Esophagus muscularis mucosa (tissue), 4 donors: Measurements from ENCODE around the gene NRXN2.

Experiments
- CTCF ChIP-seq, 3 experiments: fragments of 200-600 bp in 2 of 3; fragments of 450-650 bp in 1 of 3; sonication (generic) in 2 of 3; IDR thresholded peaks; one replicate each; pipeline ENCODE4 v1.5.1; 2017 to 2019; ENCODE audit warnings: antibody characterized with exemption in 3 of 3, mild to moderate bottlenecking in 2 of 3, moderate library complexity in 1 of 3
- EP300 ChIP-seq: sonication (generic); formaldehyde crosslinking; IDR thresholded peaks from one replicate; pipeline ENCODE4 v1.6.1; 2017; ENCODE audit warnings: antibody characterized with exemption
- POLR2A ChIP-seq: fragments of 450-650 bp; IDR thresholded peaks from one replicate; pipeline ENCODE4 v1.6.1; 2017; ENCODE audit warnings: antibody characterized with exemption, moderate library complexity, mild to moderate bottlenecking, low read depth
- POLR2AphosphoS5 ChIP-seq, 2 donors: sonication (generic); formaldehyde crosslinking; IDR thresholded peaks; one replicate each; pipeline ENCODE4 v1.6.1; 2017; ENCODE audit warnings: antibody characterized with exemption in 2 of 2

GRCh38 chr11:64590763-64591221 is 132.2 kb downstream of the NRXN2 start, which contains the start of gene SLC22A12:
- TF ChIP-seq POLR2A (no peak), CTCF (IDR thresholded peaks at IDR 0.05) (no peak), POLR2AphosphoS5 (IDR thresholded peaks at IDR 0.05) (no peak), EP300 (no peak)
